Measurements from ENCODE around the gene C1R.

GRCh38 chr12:7101694-7102131 is 9.5 kb upstream of the C1R start:
- TF ChIP-seq CTCF (conservative IDR thresholded peaks at IDR 0.05 in 1 of 2, IDR thresholded peaks at IDR 0.05 in 1 of 2; ENCODE audit: extremely low read depth in 1 of 2, insufficient read depth in 1 of 2, low read depth in 1 of 2, low read length in 2 of 2) = no peak
- TF ChIP-seq EZH2 (IDR thresholded peaks at IDR 0.05; ENCODE audit: borderline replicate concordance, low read length) = no peak

All from mammary epithelial cell (primary cell).